NOMO-1 (cell line): Measurements from ENCODE around the gene CHRNA4.
"Not testable (repeated sequence)": the region's sequence is repeated elsewhere in the genome, so short reads cannot be mapped to it uniquely, and the experiment has no call there.

ENCODE experiments used
- DNase-seq, 2 experiments: peaks; one replicate each; lab custom pipeline; 2025; ENCODE audit not compliant: unreplicated experiment in 2 of 2; lab: John Stamatoyannopoulos, UW

CHRNA4 gene

DNA sequence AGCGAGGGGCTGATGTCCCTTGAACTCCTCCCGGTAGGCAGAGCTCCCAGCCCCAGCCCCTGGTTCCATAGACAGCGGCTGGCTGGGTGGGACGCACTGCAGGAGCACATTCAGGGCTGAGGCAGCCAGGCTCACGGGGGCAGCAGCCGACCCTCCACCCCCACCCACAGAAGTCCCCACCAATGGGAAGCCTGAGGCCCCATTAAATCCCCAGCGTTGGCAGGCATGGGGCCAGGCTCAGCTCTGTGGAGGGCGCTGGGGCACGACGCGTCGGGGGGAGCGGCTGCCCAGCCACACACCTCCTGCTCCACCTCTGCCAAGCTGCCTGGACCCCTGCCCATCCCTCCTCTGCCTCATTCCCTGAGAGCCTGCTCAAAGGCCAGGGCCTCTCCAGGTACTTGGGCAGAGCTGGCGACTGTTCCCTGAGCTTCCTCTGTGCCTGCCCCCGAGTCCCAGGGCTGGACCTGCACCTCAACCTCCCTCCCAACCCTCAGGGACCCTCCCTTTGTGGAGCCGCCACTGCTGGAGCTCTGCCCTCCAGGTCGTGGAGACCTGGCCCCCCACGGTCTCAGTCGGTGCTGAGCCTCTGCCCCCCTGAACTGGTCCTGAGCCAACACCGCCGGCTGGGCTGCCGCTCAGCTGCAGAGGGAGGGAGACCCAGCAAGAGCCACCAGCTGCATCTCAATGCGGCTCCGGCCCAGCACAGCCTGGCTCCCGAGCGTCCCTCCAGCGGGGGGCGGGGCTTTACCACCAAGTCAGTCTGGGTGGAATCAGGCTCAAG is 9.1 kb downstream of the CHRNA4 start:
- no peak for DNase-seq

DNA sequence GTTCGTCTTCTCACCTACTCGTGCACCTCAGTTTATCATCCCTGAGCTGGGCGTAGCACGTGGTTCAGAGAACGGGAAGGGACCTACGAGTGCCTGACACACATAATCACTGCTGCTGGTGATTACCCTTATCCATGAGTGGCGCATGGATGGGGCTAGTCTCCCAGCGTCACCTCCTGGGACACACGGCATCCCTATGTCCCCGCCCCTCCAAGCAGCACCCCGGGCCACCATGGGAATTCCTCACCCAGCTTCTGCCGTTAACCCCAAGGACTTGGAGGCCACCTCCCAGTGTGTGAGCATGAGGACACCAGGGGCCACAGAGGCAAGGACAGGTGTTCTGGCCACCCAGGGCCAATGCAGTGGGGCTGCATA is 9.8 kb downstream of the CHRNA4 start:
- DNase-seq, result no peak

DNA sequence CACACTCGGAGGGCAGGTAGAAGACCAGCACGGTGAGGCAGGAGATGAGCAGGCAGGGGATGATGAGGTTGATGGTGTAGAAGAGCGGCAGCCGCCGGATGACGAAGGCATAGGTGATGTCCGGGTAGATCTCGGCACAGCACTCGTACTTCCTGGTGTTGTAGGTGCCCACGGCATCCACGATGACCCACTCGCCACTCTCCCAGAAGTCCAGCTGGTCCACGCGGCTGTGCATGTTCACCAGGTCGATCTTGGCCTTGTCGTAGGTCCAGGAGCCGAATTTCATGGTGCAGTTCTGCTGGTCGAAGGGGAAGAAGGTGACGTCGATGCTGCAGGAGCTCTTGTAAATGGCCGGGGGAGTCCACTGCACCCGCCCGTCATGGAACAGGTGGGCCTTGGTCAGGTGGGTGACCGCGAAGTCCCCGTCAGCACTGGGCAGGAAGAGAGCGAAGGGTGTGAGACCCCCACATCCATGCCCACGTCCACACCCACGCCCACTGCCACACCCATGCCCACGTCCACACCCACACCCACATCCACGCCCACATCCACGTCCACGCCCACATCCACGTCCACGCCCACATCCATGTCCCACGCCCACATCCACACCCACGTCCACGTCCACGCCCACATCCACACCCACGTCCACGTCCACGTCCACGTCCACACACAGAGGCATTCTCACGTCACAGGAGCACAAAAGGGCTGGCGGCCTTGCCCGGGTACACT is 10.4 kb downstream of the CHRNA4 start:
- no peak for DNase-seq

DNA sequence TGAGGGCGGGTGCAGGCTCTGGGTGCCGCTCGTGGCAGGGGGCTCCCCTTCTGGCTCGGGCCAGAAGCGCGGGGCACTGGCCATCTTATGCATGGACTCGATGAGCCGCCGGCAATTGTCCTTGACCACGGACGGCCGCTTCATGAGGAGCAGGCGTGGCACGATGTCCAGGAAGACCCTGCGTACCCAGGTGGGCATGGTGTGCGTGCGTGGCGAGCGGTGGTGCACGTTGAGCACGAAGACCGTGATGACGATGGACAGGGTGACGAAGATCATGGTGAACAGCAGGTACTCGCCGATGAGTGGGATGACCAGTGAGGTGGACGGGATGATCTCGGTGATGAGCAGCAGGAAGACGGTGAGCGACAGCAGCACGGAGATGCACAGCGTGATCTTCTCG is 11.0 kb downstream of the CHRNA4 start:
- DNase-seq, result no peak

DNA sequence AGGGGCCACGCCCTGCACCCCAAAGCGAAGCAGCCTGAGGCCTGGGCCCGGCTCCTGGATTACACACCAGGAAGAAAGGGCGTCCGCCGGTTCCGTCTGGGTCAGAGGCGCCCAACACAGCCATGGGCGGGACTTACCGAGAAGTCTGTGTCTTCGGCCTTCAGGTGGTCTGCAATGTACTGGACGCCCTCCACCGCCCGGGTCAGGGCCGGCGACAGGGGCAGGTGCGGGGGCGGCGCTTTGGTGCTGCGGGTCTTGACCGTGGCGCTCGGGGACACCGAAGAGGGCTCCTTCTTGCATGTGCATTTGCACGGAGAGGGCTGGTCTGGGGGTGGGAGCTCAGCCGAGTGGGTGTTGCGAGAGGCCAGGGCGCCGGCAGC is 11.6 kb downstream of the CHRNA4 start:
- no peak for DNase-seq

DNA sequence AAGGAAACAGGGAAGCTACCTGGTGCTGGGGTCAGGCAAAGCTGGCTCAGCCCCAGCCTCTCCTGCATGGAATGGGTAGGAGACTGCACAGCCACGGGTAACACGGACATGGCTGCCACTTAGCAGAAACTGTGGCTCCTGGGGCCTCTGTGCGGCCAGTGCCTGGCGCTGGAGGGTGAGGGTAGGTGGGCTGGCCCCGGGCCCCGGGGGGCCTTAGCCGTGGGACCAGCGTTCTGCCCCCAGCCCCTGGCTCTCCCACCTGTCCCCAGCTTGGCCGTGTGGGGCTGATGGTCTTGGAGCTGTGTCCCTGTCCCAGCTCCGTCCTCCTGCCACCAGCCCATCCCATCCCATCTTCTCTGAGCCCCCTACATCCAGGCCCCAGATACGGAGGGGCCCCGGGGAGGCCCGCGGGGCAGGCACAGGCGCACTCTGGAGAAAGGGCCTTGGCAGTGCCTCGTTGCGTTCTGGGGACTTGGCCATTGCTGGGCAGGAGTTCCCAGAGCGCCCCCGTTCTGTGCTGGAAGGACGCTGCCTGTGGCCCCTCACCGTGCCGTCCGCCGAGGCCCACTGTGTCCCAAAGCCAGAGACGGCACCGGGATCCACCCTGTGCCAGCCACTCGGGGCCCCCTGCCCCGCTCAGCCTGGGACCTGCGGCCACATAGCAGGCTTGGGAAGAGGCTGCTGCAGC is 12.2 kb downstream of the CHRNA4 start:
- DNase-seq, result no peak

DNA sequence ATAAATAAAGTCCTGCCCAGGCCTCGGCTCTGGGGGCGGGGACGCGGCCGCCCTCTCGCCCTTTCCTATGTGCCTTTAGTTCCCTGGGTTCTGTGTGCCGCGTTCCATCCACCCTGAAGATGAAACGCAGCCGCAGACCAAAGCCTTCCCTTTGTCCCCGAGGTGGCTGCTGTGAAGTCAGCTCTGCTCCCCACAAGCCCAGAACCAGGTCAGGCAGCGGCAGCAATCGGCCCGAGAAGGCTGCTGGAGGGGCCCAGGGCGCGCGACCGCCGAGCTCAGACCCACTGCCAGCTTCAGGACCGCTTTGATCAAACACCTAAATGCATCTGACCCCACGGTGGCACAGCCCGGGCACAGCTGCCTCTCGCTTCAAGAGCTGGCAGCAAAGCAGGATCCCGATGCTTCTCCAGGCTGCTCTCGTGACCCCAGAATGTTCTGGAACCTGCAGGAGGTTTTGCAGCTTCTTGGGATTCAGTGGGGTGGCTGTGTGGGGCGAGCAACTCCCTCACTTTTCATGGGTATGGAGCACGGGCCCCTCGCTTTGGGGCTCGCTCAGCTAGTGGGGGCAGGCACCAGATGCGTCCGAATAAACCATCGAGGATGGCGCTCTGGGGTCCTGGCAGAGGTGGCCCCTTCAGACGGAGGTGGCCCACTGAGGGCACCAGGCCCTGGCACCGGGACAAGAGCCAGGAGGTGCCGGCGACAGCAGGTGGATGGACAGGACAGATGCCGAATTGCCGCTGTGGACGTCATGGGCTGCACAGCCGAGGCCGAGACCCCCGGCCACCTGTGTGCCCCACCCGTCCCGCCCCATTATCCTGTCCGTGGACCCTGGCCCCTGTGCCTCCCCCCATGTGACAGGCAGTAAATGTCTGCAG is 13.0 kb downstream of the CHRNA4 start:
- DNase-seq, result no peak

DNA sequence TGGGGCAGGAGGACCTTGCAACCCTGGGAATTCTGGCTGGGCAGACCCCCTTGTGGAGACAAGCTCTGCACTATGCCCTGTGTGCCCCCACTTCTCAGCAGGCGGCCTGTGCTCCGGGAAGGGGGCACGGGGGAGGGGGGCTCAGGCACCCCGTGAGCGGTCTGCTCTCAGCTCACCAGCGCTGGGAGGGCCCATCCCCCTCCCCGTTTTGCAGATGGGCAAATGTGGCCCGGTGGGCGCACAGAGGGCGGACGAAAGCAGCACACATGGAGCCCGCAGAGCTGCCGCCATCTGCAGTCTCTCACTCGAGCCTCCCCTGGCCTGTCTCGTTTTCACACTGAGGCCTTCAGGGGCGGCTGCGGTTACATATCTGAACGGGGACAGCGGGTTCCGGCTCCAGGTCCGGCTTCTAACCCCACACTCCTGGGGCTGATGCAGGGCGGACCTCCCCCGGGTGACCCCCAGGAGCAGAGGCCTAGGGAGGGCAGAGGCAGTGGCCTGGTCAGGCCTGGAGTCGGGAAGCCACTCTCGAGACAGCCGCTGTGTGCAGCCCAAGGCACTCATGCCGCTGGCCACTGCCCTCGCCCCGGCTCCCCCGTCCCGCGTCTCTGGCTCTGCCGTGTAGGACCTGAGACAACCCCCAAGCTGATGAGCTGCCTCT is 13.9 kb downstream of the CHRNA4 start:
- DNase-seq, result no peak

DNA sequence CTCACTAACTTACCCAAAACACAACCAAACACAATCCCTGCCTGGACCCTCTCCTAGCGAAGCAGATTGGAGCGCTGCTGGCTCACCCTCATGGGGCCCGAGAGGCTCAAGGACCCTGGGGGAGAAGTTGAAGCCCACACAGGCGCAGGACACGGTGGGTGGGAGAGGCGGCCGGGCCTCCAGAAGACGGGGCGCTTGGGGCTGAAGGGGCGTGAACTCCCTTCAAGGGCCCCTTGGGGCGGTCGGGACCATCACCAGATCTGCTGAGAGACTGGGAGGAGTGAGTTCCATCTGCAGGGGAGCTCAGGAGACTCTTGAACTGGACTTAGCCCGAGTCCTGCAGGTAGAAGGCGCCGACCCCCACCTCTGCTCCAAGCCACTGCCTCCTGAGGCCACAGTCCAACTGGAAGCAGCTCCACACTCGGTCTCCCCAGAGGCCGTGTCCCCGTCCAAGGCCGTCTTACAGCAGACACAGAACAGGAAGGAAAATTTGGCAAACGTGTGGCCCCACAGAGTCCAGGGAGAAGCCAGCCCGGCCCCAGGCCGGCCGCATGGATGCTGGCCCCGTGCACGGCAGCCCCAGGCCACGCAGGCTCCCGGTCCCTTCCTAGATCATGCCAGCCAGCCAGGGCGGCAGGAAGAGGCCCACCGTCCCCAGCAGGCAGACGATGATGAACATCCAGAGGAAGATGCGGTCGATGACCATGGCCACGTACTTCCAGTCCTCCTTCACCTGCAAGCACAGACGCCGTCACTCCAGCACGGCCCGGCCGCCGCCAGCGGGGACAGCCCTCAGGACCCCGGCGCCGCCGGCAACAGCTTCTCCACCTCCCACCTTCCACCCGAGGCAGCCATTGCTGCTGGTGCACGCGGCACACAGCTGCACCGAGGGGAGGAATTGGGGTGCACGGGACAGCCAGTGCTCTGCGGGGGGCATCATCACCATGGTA is 14.7 kb downstream of the CHRNA4 start:
- DNase-seq, result no peak

DNA sequence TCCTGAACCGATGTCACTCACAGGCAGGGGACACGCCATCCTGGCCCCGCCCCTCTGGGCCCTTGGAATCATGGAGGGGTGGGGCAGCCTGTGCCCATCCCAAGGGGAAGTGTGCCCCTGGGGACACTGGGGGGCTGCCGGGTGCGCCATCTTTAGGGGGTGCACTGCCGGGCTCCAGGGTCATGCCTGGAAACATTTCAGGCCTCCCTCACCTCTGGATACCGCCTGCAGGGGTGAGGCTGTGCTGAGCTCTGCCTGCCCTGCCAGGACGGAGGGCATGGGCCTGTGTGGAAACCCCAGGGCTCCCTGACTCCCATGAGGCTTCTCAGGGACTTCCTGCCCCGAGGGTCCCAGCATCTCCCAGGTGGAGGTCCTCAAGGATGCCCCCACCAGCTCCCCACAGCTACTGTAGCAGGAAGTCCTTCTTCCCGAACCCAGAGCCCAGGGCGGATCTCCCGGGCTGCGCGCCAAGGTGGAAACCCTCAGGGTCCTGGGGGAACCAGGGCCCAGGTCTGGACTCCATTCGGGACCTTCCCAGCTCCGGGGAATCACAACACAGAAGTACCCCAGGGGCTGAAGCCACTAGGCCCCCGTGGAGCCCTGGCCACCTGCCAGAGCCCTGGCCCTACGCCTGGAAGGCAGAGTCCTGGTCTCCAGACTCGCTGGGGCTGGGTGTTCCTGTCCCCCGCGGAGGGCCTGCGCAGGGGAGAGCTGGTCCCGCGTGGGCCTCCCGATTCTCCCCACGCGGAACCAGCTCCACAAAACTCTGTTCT is 15.6 kb downstream of the CHRNA4 start:
- no peak for DNase-seq

DNA sequence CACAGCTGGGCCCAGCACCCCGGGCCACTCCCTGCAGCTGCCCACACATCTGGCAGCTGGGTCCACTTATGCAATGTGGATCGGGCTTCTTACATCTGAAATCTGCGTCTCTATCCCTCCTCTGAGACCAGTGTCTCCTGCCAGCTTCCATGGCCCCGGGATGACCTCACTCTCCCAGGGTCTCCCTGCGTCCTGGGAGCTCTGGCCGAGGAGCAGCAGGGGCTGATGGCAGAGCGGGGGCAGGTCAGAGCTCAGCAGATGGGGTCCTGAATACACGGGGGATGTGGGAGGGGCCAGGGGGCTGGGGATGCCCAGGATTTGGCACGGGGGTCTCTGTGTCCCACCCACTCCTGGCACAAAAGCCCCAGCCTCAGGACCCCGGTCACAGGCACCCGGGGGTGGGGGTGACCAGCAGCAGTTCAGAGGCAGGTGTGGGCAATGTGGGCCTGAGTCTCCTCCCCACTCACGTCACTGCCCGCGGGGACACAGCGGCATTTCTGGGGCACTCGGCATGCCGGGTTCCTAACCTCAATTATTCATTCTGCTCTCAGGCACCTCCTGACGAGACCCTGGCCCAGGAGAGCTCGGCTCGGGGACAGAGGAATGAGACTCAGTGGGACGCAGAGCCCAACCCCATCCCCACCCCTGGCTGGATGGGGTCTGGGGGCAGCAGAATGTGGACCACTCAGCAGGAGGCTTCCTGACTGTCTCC is 16.4 kb downstream of the CHRNA4 start:
- DNase-seq, result no peak

DNA sequence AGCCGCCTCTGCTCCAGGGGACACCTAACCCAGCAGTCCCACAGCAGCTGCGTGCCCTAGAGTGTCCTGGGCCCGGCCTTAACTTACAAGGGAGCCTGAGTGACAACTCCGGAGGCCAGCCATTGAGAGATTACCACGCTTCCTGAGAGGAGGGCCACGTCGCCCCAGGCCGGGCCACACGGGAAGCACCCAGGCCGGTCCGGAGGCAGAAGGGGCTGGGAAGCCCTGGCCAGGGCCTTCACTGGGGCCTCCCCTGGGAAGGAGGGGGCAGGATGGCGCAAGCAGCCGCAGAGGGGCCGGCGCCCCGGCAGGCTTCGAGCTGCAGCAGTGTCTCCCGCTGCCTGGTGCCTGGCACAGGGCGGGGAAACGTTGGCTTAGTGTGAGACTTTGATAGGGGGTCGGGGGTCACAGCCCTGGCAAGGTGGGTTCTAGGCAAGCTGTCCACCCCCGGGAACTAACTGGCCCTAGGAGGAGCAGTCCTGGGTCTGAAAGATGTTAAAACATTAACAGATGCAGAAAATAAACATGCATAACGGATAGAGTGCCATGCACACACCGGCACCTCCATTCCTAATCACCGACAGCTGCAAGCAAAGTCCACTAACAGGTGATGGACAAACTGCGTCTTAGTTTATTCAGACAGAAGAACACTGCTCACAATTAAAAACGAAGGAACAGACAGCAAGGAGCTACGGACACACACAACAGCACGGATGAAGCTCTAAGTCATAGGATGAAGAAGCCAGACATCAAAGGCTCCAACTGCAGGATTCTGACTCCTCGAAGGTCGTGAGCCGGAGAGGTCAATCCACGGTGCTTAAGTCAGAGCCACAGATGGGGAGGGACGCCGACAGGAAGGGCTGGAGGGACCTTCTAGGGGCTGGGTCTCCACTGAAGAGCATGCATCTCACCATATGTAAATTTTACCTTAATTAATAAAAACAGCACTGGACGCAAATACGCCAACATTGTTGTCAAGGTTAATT is 17.4 kb downstream of the CHRNA4 start:
- DNase-seq, result no peak

DNA sequence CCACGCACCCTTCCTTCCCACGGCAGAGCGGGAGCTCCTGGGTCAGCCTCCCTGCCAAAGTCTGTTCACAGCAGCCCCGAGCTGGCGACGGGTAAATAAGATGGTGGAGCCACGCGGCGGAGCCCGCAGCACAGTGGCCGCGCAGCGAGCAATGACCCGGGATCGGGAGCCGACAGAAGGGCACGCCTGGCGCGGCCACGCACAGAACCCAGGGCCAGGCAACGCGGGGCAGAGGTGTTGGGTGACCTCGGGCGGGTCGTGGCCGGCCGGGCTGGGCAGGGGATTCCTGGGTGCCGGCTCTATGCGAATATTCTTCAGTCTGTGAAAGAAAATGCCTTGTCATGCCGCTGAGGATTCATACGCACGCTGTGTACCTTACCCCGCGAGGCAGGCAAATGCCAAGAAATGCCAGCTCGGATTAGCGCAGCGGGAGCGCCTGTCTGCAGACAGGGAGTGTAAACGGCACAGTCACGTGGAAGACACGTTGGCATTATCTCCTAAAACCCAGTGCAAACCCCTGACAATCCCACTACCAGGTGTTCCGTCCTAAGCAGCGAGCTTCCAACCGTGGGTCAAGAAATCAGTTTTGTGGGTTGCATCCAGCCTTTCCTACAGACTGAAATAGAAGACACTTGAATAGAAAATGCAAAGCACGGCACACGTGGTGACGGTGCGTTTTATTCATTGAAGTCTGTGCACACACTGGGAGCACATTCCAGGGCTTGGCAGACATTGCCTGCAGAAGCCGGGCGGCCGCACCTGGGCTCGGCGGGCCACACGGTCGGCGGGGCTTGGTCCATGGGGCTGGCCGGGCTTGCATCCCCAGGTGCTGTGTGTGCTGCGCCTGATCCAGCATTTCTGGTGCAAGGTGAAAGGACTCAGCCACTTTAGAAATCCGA is 18.3 kb downstream of the CHRNA4 start:
- DNase-seq, result no peak

DNA sequence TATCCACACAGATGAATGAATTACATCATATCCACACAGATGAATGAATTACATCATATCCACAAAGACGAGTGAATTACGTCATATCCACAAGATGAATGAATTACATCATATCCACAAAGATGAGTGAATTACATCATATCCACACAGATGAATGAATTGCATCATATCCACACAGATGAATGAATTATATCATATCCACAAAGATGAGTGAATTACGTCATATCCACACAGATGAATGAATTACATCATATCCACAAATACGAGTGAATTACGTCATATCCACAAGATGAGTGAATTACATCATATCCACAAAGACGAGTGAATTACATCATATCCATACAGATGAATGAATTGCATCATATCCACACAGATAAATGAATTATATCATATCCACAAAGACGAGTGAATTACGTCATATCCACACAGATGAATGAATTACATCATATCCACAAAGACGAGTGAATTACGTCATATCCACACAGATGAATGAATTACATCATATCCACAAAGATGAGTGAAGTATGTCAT is 20.9 kb downstream of the CHRNA4 start:
- not testable (repeated sequence) for DNase-seq
